MM.1S (cell line): ENCODE results near the gene PTGIS.

Experiments
- DNase-seq: peaks from one replicate; pipeline ENCODE4 v3.0.0-alpha.2; 2015
- H2AFZ ChIP-seq: fragments of 300-600 bp; sonication (generic); 2 replicates; pipeline ENCODE4 v1.6.0; 2016; ENCODE audit warnings: antibody characterized with exemption, low read length
- H3F3A ChIP-seq: fragments of 300-600 bp; sonication (generic); 2 replicates; pipeline ENCODE4 v1.6.1; 2016; ENCODE audit warnings: mild to moderate bottlenecking, antibody characterized with exemption, low read length, moderate library complexity, mixed read lengths; ENCODE audit not compliant: insufficient read depth
- H3K27ac ChIP-seq: fragments of 300-600 bp; sonication (generic); 2 replicates; pipeline ENCODE4 v1.5.1; 2016; ENCODE audit warnings: mild to moderate bottlenecking, low read length
- H3K27me3 ChIP-seq: fragments of 300-600 bp; sonication (generic); replicated peaks from 2 replicates; pipeline ENCODE4 v1.6.0; 2016; ENCODE audit warnings: low read length; ENCODE audit not compliant: insufficient read depth
- H3K36me3 ChIP-seq: fragments of 300-600 bp; sonication (generic); replicated peaks from 2 replicates; pipeline ENCODE4 v1.6.1; 2016; ENCODE audit warnings: mild to moderate bottlenecking, low read length, mixed read lengths; ENCODE audit not compliant: insufficient read depth
- H3K4me1 ChIP-seq: fragments of 300-600 bp; sonication (generic); 2 replicates; pipeline ENCODE4 v1.6.1; 2016; ENCODE audit warnings: low read length, mixed read lengths
- H3K4me2 ChIP-seq: fragments of 300-600 bp; sonication (generic); 2 replicates; pipeline ENCODE4 v1.6.0; 2016; ENCODE audit warnings: low read depth, low read length
- H3K4me3 ChIP-seq: fragments of 300-600 bp; sonication (generic); 2 replicates; pipeline ENCODE4 v1.5.1; 2016; ENCODE audit warnings: low read length, mixed read lengths
- H3K79me2 ChIP-seq: fragments of 300-600 bp; sonication (generic); 2 replicates; pipeline ENCODE4 v1.6.1; 2016; ENCODE audit warnings: mixed run types, low read length, mixed read lengths
- H3K9ac ChIP-seq: fragments of 300-600 bp; sonication (generic); 2 replicates; pipeline ENCODE4 v1.6.1; 2016; ENCODE audit warnings: low read length, mixed read lengths
- H3K9me2 ChIP-seq: fragments of 300-600 bp; sonication (generic); replicated peaks from 2 replicates; pipeline ENCODE4 v1.6.1; 2016; ENCODE audit warnings: mild to moderate bottlenecking, low read length, mixed read lengths; ENCODE audit not compliant: insufficient read depth
- H3K9me3 ChIP-seq: fragments of 300-600 bp; sonication (generic); replicated peaks from 2 replicates; pipeline ENCODE4 v1.6.1; 2016; ENCODE audit warnings: mild to moderate bottlenecking, low read length, mixed read lengths; ENCODE audit not compliant: insufficient read depth
- H4K20me1 ChIP-seq: fragments of 300-600 bp; sonication (generic); 2 replicates; pipeline ENCODE4 v1.6.1; 2016; ENCODE audit warnings: mild to moderate bottlenecking, low read length, moderate library complexity, mixed read lengths; ENCODE audit not compliant: insufficient read depth
- CTCF ChIP-seq: fragments of 300-600 bp; sonication (generic); IDR thresholded peaks from 2 replicates; pipeline ENCODE4 v1.5.1; 2016; ENCODE audit warnings: antibody characterized with exemption, low read length, mixed read lengths
- EZH2 ChIP-seq: fragments of 300-600 bp; sonication (generic); optimal IDR thresholded peaks from 2 replicates; pipeline ENCODE3; 2017; ENCODE audit warnings: low read depth, mild to moderate bottlenecking, antibody characterized with exemption, low read length, mixed read lengths
- EZH2phosphoT487 ChIP-seq: fragments of 300-600 bp; sonication (generic); IDR thresholded peaks from 2 replicates; pipeline ENCODE4 v1.6.1; 2018; ENCODE audit warnings: antibody characterized with exemption, low read length

The PTGIS gene

DNA sequence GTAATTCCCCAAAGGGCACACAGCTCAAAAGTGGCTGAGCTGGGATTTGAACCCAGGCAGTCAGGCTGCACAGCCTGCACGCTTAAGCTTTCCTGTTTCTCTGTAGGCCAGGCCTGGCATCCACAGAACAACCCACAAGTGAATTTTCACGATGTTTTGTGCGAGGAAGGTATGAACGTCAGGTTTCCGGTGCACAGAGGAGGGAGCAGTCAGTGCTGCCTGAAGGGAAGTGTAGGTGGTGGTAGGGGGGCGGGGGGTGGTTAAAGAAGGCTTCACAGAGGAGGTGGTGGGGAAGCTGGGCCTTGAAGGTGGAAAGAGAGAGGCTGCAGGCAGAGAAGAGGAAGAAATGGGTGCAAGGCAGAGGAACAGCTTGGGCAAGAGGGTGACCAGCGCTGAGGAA lies 99.5 kb downstream of the PTGIS start:
- Histone ChIP-seq H2AFZ (no peak overlapping the region), H3K4me1 (no peaks in the 10 kb centered on the region), H3K79me2 (no peaks in the 10 kb centered on the region), H3K9ac (no peak overlapping the region), H3K9me3 (no peaks in the 10 kb centered on the region), H3K27me3 (no peaks in the 10 kb centered on the region; the same call in 1 of the 2 replicates), H3K4me3 (no peak overlapping the region), H3F3A (no peaks in the 10 kb centered on the region), H3K9me2 (no peaks in the 10 kb centered on the region), H3K36me3 (no peaks in the 10 kb centered on the region), H3K27ac (no peak overlapping the region), H4K20me1 (no peaks in the 10 kb centered on the region), H3K4me2 (no peak overlapping the region)
- DNase-seq, result no peak
- TF ChIP-seq CTCF (no peak), EZH2 (no peak), EZH2phosphoT487 (no peak)

GRCh38 chr20:49466114-49466912 lies 101.6 kb downstream of the PTGIS start:
- H3K9me2 ChIP-seq, result no peaks in the 10 kb centered on the region
- H3K4me2 ChIP-seq, result no peak overlapping the region
- no peak for DNase-seq
- no peaks in the 10 kb centered on the region for H3K79me2 ChIP-seq
- H3K9me3 ChIP-seq, result no peaks in the 10 kb centered on the region
- no peaks in the 10 kb centered on the region for H3K36me3 ChIP-seq
- no peak for TF ChIP-seq EZH2phosphoT487
- TF ChIP-seq EZH2, result no peak
- no peak for TF ChIP-seq CTCF
- H3K9ac ChIP-seq, result no peak overlapping the region
- no peak overlapping the region for H2AFZ ChIP-seq
- no peak overlapping the region for H3K27ac ChIP-seq
- H4K20me1 ChIP-seq, result no peaks in the 10 kb centered on the region
- no peak overlapping the region for H3K4me3 ChIP-seq
- no peaks in the 10 kb centered on the region for H3F3A ChIP-seq
- H3K4me1 ChIP-seq, result no peaks in the 10 kb centered on the region
- no peaks in the 10 kb centered on the region for H3K27me3 ChIP-seq

DNA sequence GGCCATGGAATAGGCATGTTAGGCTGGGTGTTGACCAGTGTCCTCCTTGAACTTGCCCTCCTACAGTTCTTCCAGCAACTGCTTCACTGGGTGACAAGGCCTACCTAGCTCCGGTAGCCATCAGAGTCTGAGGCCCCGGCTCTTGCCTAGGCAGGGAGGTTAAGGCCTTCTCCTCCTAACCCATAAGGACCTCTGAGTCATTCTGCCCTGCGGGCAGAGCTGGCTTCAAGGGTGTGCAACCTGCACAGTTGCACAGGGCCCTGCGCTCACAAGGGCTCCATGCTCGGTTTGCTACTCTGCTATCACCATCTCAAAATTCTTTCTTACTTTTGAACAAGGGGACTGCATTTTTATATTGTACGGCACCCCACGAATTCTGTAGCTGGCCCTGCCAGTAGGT lies 103.4 kb downstream of the PTGIS start:
- no peak overlapping the region for H3K4me3 ChIP-seq
- TF ChIP-seq CTCF (no peak), EZH2phosphoT487 (no peak), EZH2 (no peak)
- no peaks in the 10 kb centered on the region for H3K36me3 ChIP-seq
- no peaks in the 10 kb centered on the region for H3K27me3 ChIP-seq
- no peak overlapping the region for H3K4me2 ChIP-seq
- H3K79me2 ChIP-seq, result no peaks in the 10 kb centered on the region
- no peaks in the 10 kb centered on the region for H3K9me3 ChIP-seq
- H3K9ac ChIP-seq, result no peak overlapping the region
- no peaks in the 10 kb centered on the region for H3K9me2 ChIP-seq
- H3K27ac ChIP-seq, result no peak overlapping the region
- DNase-seq, result no peak
- H3F3A ChIP-seq, result no peaks in the 10 kb centered on the region
- H2AFZ ChIP-seq, result no peak overlapping the region
- H4K20me1 ChIP-seq, result no peaks in the 10 kb centered on the region
- no peaks in the 10 kb centered on the region for H3K4me1 ChIP-seq
